Liver (tissue), 9 donors: ENCODE measurements around the gene GPR87. TPM values are rescaled to one million over a fixed set of nuclear protein-coding genes. Genes with fewer than 3 reads are reported as not detected.

Experiments
- DNase-seq: peaks from one replicate; pipeline ENCODE4 v3.0.0-alpha.2; 2017; ENCODE audit warnings: low spot score
- H3K27ac ChIP-seq, 2 donors: one replicate each; pipeline ENCODE4 v1.7.0; 2013; ENCODE audit warnings: inconsistent platforms in 2 of 2, low read length in 2 of 2, control low read depth in 1 of 2, low read depth in 1 of 2, mild to moderate bottlenecking in 1 of 2
- H3K27me3 ChIP-seq, 4 donors: one replicate each; pipeline versions ENCODE4 v1.6.1 to v1.7.0; 2013; ENCODE audit warnings: low read length in 3 of 4, inconsistent platforms in 1 of 4, mild to moderate bottlenecking in 1 of 4, moderate library complexity in 1 of 4; ENCODE audit not compliant: control insufficient read depth in 4 of 4, insufficient read depth in 4 of 4
- H3K36me3 ChIP-seq, 4 donors: one replicate each; pipeline versions ENCODE4 v1.6.1 to v1.7.0; 2013; ENCODE audit warnings: low read length in 3 of 4, mild to moderate bottlenecking in 3 of 4, low read depth in 1 of 4, moderate library complexity in 1 of 4; ENCODE audit not compliant: control insufficient read depth in 4 of 4, insufficient read depth in 3 of 4
- H3K4me1 ChIP-seq, 4 donors: one replicate each; pipeline versions ENCODE4 v1.6.1 to v1.7.0; 2013; ENCODE audit warnings: low read length in 3 of 4, mild to moderate bottlenecking in 3 of 4, moderate library complexity in 1 of 4; ENCODE audit not compliant: control insufficient read depth in 4 of 4, insufficient read depth in 4 of 4
- H3K4me3 ChIP-seq, 3 donors: one replicate each; pipeline versions ENCODE4 v1.6.1 to v1.7.0; 2013; ENCODE audit warnings: low read length in 3 of 3, control low read depth in 1 of 3, low read depth in 1 of 3, mild to moderate bottlenecking in 1 of 3
- H3K9ac ChIP-seq, 2 donors: one replicate each; pipeline ENCODE4 v1.7.0; 2013; ENCODE audit warnings: low read length in 2 of 2, mild to moderate bottlenecking in 2 of 2, moderate library complexity in 2 of 2, control low read depth in 1 of 2, low read depth in 1 of 2
- H3K9me3 ChIP-seq, 4 donors: one replicate each; pipeline versions ENCODE4 v1.6.1 to v1.7.0; 2013; ENCODE audit warnings: low read length in 3 of 4; ENCODE audit not compliant: control insufficient read depth in 4 of 4
- ATF3 ChIP-seq: IDR thresholded peaks from 2 replicates; pipeline ENCODE4 v1.6.1; 2016; ENCODE audit warnings: antibody characterized with exemption
- CTCF ChIP-seq: fragments of 150-350 bp; IDR thresholded peaks from 2 replicates; pipeline ENCODE4 v1.5.1; 2017; ENCODE audit warnings: improper control_type of control experiment, low read depth, low read length; ENCODE audit not compliant: missing input control
- EGR1 ChIP-seq, 2 donors: IDR thresholded peaks; 2 replicates each; pipeline ENCODE4 v1.6.1; 2016 to 2018; ENCODE audit warnings: antibody characterized with exemption in 2 of 2, low read depth in 2 of 2
- FOXA1 ChIP-seq: IDR thresholded peaks from 2 replicates; pipeline ENCODE4 v1.6.1; 2016; ENCODE audit warnings: antibody characterized with exemption
- FOXA2 ChIP-seq: IDR thresholded peaks from 2 replicates; pipeline ENCODE4 v1.6.1; 2016; ENCODE audit warnings: antibody characterized with exemption
- GABPA ChIP-seq, 2 donors: IDR thresholded peaks in 1 of 2; conservative IDR thresholded peaks in 1 of 2; 2 replicates each; pipeline ENCODE4 v1.6.1; 2016; ENCODE audit warnings: antibody characterized with exemption in 2 of 2, mild to moderate bottlenecking in 1 of 2, moderate library complexity in 1 of 2
- HNF4A ChIP-seq, 2 donors: conservative IDR thresholded peaks; 2 replicates each; pipeline ENCODE4 v1.6.1; 2016; ENCODE audit warnings: antibody characterized with exemption in 2 of 2, mild to moderate bottlenecking in 2 of 2
- HNF4G ChIP-seq: IDR thresholded peaks from 2 replicates; pipeline ENCODE4 v1.6.1; 2016; ENCODE audit warnings: antibody characterized with exemption
- JUND ChIP-seq, 2 donors: IDR thresholded peaks; 2 replicates each; pipeline ENCODE4 v1.6.1; 2016; ENCODE audit warnings: antibody characterized with exemption in 2 of 2
- NR2F2 ChIP-seq: IDR thresholded peaks from 2 replicates; pipeline ENCODE4 v1.6.1; 2016; ENCODE audit warnings: antibody characterized with exemption
- RAD21 ChIP-seq, 2 donors: IDR thresholded peaks; 2 replicates each; pipeline ENCODE4 v1.6.1; 2016; ENCODE audit warnings: antibody characterized with exemption in 2 of 2, mild to moderate bottlenecking in 2 of 2
- REST ChIP-seq: IDR thresholded peaks from 2 replicates; pipeline ENCODE4 v1.6.1; 2016; ENCODE audit warnings: antibody characterized with exemption, mild to moderate bottlenecking
- RXRA ChIP-seq, 2 donors: IDR thresholded peaks; 2 replicates each; pipeline ENCODE4 v1.6.1; 2017 to 2018; ENCODE audit warnings: antibody characterized with exemption in 2 of 2, mild to moderate bottlenecking in 1 of 2
- SP1 ChIP-seq: IDR thresholded peaks from 2 replicates; pipeline ENCODE4 v1.6.1; 2018; ENCODE audit warnings: antibody characterized with exemption, mild to moderate bottlenecking
- TAF1 ChIP-seq: conservative IDR thresholded peaks from 2 replicates; pipeline ENCODE4 v1.6.1; 2016; ENCODE audit warnings: antibody characterized with exemption, mild to moderate bottlenecking
- ZBTB33 ChIP-seq: IDR thresholded peaks from 2 replicates; pipeline ENCODE4 v1.6.1; 2016; ENCODE audit warnings: antibody characterized with exemption
- WGBS: extraction: QIAGEN DNeasy Blood & Tissue Kit; methylation state at CpG from one replicate; pipeline ENCODE4 v1.1.7; 2013; 5-methylcytosine and 5-hydroxymethylcytosine counted together
- polyA plus RNA-seq, 2 donors: library from polyadenylated mRNA; stranded (reverse) in 1 of 2; unstranded in 1 of 2; fragments of 200-250 nt in 1 of 2; fragments of >200 nt in 1 of 2; fragmentation: Nextera tagmentation in 1 of 2; extraction: Ambion mirVana in 1 of 2; gene quantifications; one replicate each; pipeline versions ENCODE4 v1.2.1 to v1.2.3, GENCODE V29; 2013 to 2015
- total RNA-seq, 2 donors: library from RNA; depleted of rRNA; stranded (reverse); fragments of >200 nt; gene quantifications; one replicate each; pipeline ENCODE4 v1.2.3, GENCODE V29; 2014
- donor health status: healthy.
- donor health status: healthy.
- donor health status: healthy.
- donor health status: healthy.
- donor health status: healthy.

The GPR87 gene
- total and polyA plus RNA-seq, 4 donors: not detected

GRCh38 chr3:151330899-151331298 lies 14.3 kb upstream of the GPR87 start:
- H3K4me3 ChIP-seq: no peak overlapping the region
- H3K27me3 ChIP-seq: no peaks in the 10 kb centered on the region
- H3K36me3 ChIP-seq: no peaks in the 10 kb centered on the region
- H3K9me3 ChIP-seq: no peaks in the 10 kb centered on the region
- H3K9ac ChIP-seq: no peak overlapping the region
- no peaks in the 10 kb centered on the region for H3K4me1 ChIP-seq
- H3K27ac ChIP-seq: no peak overlapping the region
- no peak for DNase-seq
- TF ChIP-seq HNF4G (no peak), REST (no peak), GABPA (IDR thresholded peaks at IDR 0.05 in 1 of 2, conservative IDR thresholded peaks at IDR 0.05 in 1 of 2) (no peak), FOXA2 (no peak), NR2F2 (no peak), CTCF (no peak), FOXA1 (no peak), ZBTB33 (no peak), RXRA (IDR thresholded peaks at IDR 0.05) (no peak), RAD21 (IDR thresholded peaks at IDR 0.05) (no peak), ATF3 (no peak), SP1 (no peak), HNF4A (conservative IDR thresholded peaks at IDR 0.05) (no peak), JUND (IDR thresholded peaks at IDR 0.05) (no peak)

GRCh38 chr3:151330379-151330778 lies 13.8 kb upstream of the GPR87 start:
- no peak overlapping the region for H3K27ac ChIP-seq
- 67% methylated on average over 4 of the region's 4 CpGs for WGBS
- H3K27me3 ChIP-seq: no peaks in the 10 kb centered on the region
- H3K36me3 ChIP-seq: no peaks in the 10 kb centered on the region
- TF ChIP-seq EGR1 (IDR thresholded peaks at IDR 0.05; ENCODE audit: low read depth in 2 of 2) (no peak), RXRA (IDR thresholded peaks at IDR 0.05) (no peak), FOXA2 (no peak), SP1 (no peak), REST (no peak), TAF1 (no peak)
- H3K9ac ChIP-seq: no peak overlapping the region
- no peaks in the 10 kb centered on the region for H3K9me3 ChIP-seq
- no peak for DNase-seq
- H3K4me3 ChIP-seq: no peak overlapping the region
- no peaks in the 10 kb centered on the region for H3K4me1 ChIP-seq
